Measurements from ENCODE around the gene SF3B3. TPM values are rescaled to one million over a fixed set of nuclear protein-coding genes. Genes with fewer than 3 reads are reported as not detected.

Gene SF3B3
- total and polyA plus RNA-seq, 2 donors (not counting 1 experiment from before 2014, with no cell fraction given): 67.1 to 266 TPM

- H3K27ac ChIP-seq (ENCODE audit: low read length in 2 of 2): no peak overlapping the region
- H3K79me2 ChIP-seq (ENCODE audit: control insufficient read depth, insufficient read depth, low read length): no peaks in the 10 kb centered on the region
- no peaks in the 10 kb centered on the region for H3K9me3 Mint-ChIP-seq (ENCODE audit: insufficient read depth)
- H3K36me3 ChIP-seq (replicated peaks in 1 of 2; ENCODE audit: control extremely low read depth in 1 of 2, control insufficient read depth in 1 of 2, extremely low read depth in 1 of 2, insufficient read depth in 2 of 2, low read length in 1 of 2): no peaks in the 10 kb centered on the region
- H3K9me3 ChIP-seq (ENCODE audit: control extremely low read depth in 1 of 3, control insufficient read depth in 2 of 3, insufficient read depth in 1 of 3, low read length in 2 of 3): no peaks in the 10 kb centered on the region
- no peak overlapping the region for H3K4me3 ChIP-seq (ENCODE audit: control extremely low read depth in 1 of 5, extremely low read depth in 1 of 5, insufficient read depth in 1 of 5, low read depth in 2 of 5, low read length in 4 of 5)
- ATAC-seq (ENCODE audit: low read depth) (no peak), DNase-seq (no peak)
- H4K20me1 ChIP-seq (ENCODE audit: control insufficient read depth, insufficient read depth, low read length, poor library complexity, severe bottlenecking): no peaks in the 10 kb centered on the region
- H3K4me2 ChIP-seq (replicated peaks; ENCODE audit: low read depth, low read length, poor library complexity, severe bottlenecking): no peak overlapping the region
- ChIA-PET CTCF (interaction anchor here (0.9 kb wide), 1 partner anchor 168 kb away, joined by 3 read pairs; no protein-coding TSS in a partner anchor), POLR2A (no interaction called here)
- TF ChIP-seq EZH2 (IDR thresholded peaks at IDR 0.05; ENCODE audit: borderline replicate concordance, insufficient read depth, low read depth, low read length, poor library complexity, severe bottlenecking) (no peak), CTCF (IDR thresholded peaks at IDR 0.05) (no peak)
- H3K4me3 Mint-ChIP-seq: no peak overlapping the region
- H3K27me3 Mint-ChIP-seq: peaks cover 13% of the 10 kb centered on the region
- H3K27me3 ChIP-seq (replicated peaks in 1 of 4; ENCODE audit: control extremely low read depth in 1 of 4, control insufficient read depth in 3 of 4, insufficient read depth in 4 of 4, low read length in 3 of 4): peaks cover 0 to 3% (median 0%) of the 10 kb centered on the region in 4 experiments
- WGBS (ENCODE audit: insufficient coverage): 92% methylated on average over 5 of the region's 8 CpGs
- H3K4me1 Mint-ChIP-seq: no peaks in the 10 kb centered on the region
- no peaks in the 10 kb centered on the region for H3K4me1 ChIP-seq (ENCODE audit: control insufficient read depth in 2 of 2, insufficient read depth in 2 of 2, low read length in 2 of 2)
- no peak overlapping the region for H2AFZ ChIP-seq (ENCODE audit: insufficient read depth, low read depth, low read length, poor library complexity, severe bottlenecking)
- intact Hi-C loops (cut with micrococcal nuclease): no loop called here
- H3K27ac Mint-ChIP-seq: no peak overlapping the region
- no peak overlapping the region for H3K9ac ChIP-seq (ENCODE audit: low read length)
Observed at GRCh38 chr16:70602831-70603230, 79.2 kb downstream of the SF3B3 start.

- Histone ChIP-seq H3K36me3 (replicated peaks in 1 of 2; ENCODE audit: control extremely low read depth in 1 of 2, control insufficient read depth in 1 of 2, extremely low read depth in 1 of 2, insufficient read depth in 2 of 2, low read length in 1 of 2) (no peaks in the 10 kb centered on the region), H3K27me3 (replicated peaks in 1 of 4; ENCODE audit: control extremely low read depth in 1 of 4, control insufficient read depth in 3 of 4, insufficient read depth in 4 of 4, low read length in 3 of 4) (peaks cover 0 to 3% (median 0%) of the 10 kb centered on the region in 4 experiments), H3K4me1 (ENCODE audit: control insufficient read depth in 2 of 2, insufficient read depth in 2 of 2, low read length in 2 of 2) (no peaks in the 10 kb centered on the region), H4K20me1 (ENCODE audit: control insufficient read depth, insufficient read depth, low read length, poor library complexity, severe bottlenecking) (no peaks in the 10 kb centered on the region), H3K4me2 (replicated peaks; ENCODE audit: low read depth, low read length, poor library complexity, severe bottlenecking) (no peak overlapping the region), H3K9ac (ENCODE audit: low read length) (no peak overlapping the region), H3K27ac (ENCODE audit: low read length in 2 of 2) (no peak overlapping the region), H2AFZ (ENCODE audit: insufficient read depth, low read depth, low read length, poor library complexity, severe bottlenecking) (no peak overlapping the region), H3K79me2 (ENCODE audit: control insufficient read depth, insufficient read depth, low read length) (no peaks in the 10 kb centered on the region), H3K9me3 (ENCODE audit: control extremely low read depth in 1 of 3, control insufficient read depth in 2 of 3, insufficient read depth in 1 of 3, low read length in 2 of 3) (no peaks in the 10 kb centered on the region), H3K4me3 (ENCODE audit: control extremely low read depth in 1 of 5, extremely low read depth in 1 of 5, insufficient read depth in 1 of 5, low read depth in 2 of 5, low read length in 4 of 5) (no peak overlapping the region)
- Mint-ChIP-seq H3K4me3 (no peak overlapping the region), H3K27me3 (peaks cover 13% of the 10 kb centered on the region), H3K4me1 (no peaks in the 10 kb centered on the region), H3K27ac (no peak overlapping the region), H3K9me3 (ENCODE audit: insufficient read depth) (no peaks in the 10 kb centered on the region)
- 97% methylated on average over 7 of the region's 8 CpGs for WGBS (ENCODE audit: insufficient coverage)
- DNase-seq (no peak), ATAC-seq (ENCODE audit: low read depth) (no peak)
- POLR2A ChIA-PET: no interaction called here
- TF ChIP-seq CTCF (IDR thresholded peaks at IDR 0.05) (no peak), EZH2 (IDR thresholded peaks at IDR 0.05; ENCODE audit: borderline replicate concordance, insufficient read depth, low read depth, low read length, poor library complexity, severe bottlenecking) (no peak)
- intact Hi-C loops (cut with micrococcal nuclease): no loop called here
- CTCF ChIA-PET: no interaction called here
Observed at GRCh38 chr16:70604407-70605282, 81.0 kb downstream of the SF3B3 start.
